HG03108 (cell line): ENCODE measurements around the gene PLSCR1.
"Not testable (repeated sequence)": the region's sequence is repeated elsewhere in the genome, so short reads cannot be mapped to it uniquely, and the experiment has no call there.

ENCODE experiments used
- ATAC-seq: cut with Tn5 transposase; IDR thresholded peaks from one replicate; pipeline ENCODE4 v1.9.1; 2021; ENCODE audit warnings: moderate library complexity; ENCODE audit not compliant: unreplicated experiment

Gene PLSCR1

DNA sequence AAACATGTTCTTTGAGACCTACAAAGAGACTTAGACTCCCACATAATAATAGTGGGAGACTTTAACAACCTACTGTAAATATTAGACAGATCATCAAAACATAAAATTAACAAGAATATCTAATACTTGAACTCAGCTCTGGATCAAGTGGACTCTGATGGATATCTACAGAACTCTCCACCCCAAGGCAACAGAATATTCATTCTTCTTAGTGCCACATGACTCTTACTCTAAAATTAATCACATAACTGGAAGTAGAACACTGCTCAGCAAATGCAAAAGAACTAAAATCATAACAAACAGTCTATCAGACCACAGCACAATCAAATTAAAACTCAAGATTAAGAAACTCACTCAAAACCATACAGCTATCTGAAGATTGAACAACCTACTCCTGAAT is 59.1 kb downstream of the PLSCR1 start:
- ATAC-seq = no peak

DNA sequence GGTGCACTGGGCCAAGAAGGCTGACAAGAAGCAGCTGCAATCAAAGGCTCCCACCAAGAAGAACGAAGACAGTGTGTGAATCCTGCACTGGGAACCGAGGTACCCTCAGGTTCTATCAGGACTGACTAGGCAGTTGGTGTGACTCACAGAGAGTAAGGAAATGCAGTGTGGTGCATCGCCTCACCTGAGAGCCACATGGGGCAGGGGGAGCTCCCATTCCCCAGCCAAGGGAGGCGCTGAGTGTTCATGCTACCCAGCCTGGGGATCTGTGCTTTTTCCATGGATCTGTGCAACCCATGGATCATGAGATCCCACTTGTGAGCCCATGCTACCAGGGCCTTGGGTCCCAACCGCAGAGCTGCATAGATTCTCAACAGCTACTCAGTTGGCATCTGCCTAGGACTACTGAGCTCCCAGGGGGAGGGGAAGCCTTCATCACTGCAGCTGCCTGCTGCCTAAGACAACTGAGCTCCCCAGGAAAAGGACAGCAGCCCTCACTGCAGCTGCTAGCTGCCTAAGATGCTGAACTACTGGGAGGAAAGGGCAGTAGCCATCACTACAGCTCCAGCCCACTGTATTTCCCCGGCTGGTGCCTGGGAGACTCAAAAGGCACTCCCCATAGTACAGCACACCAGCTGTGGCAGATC is 68.2 kb downstream of the PLSCR1 start:
- no peak for ATAC-seq

DNA sequence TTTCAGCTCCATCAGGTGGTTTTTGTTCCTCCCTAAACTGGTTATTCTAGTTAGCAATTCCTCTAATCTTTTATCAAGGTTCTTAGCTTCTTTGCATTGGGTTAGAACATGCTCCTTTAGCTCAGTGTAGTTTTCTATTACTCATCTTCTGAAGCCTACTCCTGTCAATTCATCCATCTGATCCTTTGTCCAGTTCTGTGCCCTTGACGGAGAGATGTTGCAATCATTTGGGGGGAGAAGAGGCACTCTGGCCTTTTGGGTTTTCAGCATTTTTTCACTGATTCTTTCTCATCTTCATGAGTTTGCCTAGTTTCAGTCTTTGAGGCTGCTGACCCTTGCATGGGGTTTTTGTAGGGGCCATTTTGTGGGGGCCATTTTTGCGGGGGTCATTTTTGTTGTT is 69.4 kb downstream of the PLSCR1 start:
- not testable (repeated sequence) for ATAC-seq

DNA sequence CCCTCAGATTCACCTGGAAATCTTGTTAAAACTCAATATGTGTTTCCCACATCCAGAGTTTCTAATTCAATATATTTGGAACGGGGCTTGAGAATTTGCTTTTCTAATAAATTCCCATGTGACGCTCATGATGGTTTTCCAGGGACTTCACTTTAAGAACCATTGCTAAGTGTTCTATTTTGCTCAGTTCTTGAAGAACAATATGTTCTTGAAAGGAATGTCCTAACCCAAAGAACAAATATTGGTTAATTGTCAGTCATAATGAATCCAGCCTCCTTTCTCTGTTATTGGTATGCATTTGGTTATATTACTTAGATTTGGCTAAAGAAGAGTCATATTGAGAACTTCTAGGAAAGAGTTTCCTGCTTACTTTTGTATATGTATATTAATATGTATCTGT is 70.7 kb downstream of the PLSCR1 start:
- ATAC-seq = no peak

DNA sequence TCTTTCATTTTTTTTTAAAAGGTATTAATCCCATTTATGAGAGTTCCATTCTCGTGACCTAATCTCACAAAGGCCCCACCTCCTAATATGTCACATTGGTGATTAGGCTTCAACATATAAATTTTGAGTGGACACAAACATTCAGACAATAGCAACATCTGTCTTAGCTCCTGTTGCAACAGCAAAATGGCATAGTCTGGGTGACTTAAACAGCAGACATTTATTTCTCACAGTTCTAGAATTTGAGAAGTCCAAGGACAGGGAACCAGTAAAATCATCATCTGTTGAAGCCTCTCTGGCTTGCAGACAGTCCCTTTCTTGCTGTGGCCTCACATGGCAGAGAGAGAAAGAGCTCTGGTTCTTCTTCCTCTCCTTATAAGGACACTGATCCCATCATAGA is 71.8 kb downstream of the PLSCR1 start:
- ATAC-seq = no peak

DNA sequence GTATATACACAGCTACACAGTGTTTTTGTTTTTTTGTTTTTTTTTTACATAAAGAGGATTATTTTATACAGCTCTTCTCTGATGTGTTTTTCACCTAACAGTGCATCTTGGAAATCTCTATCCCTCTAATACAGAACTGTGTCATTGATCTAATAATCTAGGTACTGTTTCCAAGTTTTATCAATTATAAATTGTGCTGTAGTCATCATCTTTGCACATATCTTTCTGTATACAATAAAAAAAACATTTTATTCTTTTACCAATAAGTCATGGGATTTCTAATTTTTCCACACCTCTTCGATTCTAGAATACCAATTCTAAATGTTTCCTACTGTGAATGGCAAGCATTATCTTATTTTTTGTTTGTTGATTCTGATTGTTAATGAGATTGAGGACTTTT is 73.4 kb downstream of the PLSCR1 start:
- ATAC-seq = no peak

DNA sequence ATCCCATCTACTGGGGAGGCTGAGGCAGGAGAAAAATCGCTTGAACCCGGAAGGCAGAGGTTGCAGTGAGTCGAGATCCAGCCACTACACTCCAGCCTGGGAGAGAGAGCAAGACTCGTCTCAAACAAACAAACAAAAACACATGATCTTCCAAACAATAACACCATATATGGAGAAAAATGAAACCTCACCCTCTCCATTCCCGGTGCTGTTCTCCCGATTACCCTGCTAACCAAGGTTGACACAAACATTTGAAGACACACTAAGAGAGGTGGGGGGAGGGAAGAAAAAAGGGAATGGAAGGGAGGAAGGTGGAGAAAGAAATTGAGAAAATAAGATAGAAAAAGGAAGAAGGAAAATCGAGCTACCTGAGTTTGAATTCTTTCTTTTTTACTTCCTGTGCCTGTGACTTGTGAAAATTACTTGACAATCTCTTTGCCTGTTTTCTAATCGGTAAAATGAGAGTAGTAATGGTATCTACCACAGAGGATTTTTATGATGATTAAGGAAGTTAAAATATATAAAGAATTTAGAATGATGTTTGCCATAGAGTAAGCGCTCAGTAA is 73.9 kb downstream of the PLSCR1 start:
- no peak for ATAC-seq

DNA sequence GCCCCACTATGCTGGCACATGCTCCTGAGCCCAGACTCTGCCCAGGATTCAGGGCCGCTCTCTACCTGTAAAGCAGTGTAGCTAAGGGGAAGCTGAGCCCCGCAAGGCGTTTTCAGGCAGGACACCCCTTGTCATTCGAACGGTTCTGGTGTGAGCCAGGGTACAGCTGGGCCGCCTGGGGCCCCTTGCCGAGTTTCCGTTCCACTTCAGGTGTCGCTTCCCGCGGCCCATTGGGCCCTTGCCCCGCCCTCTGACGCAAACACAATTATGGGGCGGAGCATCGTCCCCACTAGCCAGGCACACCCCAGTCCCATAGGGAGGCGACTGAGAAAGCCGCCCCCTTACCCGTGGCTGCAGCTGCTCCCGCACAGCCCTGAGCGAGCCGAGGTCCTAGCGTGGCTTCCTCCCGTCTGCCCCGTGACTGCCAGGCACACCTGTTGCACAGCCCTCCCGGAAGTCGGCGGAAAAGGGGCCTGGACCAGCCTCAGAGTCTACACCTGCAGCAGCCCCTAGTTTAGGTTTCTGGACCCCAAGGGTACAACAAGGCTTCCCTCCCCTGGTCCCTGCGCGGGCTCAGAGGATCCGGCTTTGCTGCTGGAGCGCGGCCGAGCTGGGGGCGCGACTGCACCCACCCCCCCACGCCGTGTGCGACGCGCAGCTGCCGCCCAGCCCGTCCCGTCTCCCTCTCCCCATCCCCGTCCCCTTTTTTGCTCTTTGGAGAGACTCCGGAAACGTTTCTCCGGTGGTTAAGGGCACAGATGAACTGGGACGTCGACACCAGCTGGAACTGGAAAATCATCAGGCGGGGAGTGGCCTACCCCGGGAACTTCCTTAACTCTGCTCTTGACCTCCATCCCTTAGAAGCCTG is 75.0 kb downstream of the PLSCR1 start, which contains the start of gene PLSCR2:
TSS of gene PLSCR2 (minus strand) at position 412 of the 868 bp plus-strand sequence. CDS start 9,657 bp downstream, outside the sequence.
- ATAC-seq = peak; percentile 97

DNA sequence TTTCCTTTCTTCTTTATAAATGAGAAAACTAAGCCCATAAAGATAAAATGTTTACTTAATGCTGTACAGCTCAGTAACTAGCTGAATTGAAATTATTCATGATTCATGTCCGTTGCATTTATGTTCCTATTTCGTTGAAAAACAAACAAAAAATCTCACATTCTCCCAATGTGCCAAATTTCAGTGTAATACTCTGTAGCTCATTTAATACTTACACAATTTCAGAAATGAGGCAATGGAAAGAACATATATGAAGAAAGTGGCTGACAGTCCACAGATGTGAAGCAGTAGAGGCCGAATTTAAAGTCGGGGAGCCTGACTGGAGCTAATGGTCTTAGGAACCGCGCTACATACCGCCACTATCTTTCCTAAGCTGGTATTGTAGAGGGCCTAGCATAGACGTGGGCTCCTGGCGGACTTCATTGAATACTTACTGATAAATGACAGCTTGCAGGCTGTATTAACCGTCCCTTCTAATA is 75.7 kb downstream of the PLSCR1 start:
- ATAC-seq = no peak

DNA sequence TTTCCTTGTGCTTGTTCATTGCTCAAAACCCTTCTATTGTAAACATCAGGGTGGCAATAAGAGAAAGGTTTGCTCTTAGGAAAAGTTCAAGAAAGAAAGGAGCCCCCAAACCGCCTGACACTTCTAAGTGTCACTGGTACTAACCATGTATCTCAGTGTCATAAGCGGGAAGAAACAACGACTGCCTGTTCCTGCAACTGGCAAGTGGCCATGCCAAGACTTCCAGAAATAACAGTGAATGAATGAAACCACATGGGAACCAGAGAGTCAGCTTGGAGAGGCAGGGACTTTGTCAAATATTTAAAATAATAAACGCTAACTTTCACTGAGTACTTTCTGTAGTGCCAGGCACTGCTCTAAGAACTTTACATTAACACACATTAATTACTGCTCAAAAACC is 76.2 kb downstream of the PLSCR1 start:
- no peak for ATAC-seq

DNA sequence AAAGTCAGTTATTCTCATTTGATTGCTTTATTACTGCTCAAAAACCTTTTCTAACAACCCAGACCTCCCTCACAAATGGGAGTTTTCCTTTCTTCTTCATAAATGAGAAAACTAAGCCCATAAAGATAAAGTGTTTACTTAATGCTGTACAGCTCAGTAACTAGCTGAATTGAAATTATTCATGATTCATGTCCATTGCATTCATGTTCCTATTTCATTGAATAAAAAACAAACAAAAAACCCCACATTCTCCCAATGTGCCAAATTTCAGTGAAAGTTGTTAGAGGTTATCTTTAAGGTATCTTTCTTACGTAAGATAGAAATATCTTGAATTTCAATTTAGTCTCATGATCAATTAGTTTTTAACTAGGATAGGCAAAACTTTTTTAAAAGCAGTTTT is 77.8 kb downstream of the PLSCR1 start:
- ATAC-seq = no peak

DNA sequence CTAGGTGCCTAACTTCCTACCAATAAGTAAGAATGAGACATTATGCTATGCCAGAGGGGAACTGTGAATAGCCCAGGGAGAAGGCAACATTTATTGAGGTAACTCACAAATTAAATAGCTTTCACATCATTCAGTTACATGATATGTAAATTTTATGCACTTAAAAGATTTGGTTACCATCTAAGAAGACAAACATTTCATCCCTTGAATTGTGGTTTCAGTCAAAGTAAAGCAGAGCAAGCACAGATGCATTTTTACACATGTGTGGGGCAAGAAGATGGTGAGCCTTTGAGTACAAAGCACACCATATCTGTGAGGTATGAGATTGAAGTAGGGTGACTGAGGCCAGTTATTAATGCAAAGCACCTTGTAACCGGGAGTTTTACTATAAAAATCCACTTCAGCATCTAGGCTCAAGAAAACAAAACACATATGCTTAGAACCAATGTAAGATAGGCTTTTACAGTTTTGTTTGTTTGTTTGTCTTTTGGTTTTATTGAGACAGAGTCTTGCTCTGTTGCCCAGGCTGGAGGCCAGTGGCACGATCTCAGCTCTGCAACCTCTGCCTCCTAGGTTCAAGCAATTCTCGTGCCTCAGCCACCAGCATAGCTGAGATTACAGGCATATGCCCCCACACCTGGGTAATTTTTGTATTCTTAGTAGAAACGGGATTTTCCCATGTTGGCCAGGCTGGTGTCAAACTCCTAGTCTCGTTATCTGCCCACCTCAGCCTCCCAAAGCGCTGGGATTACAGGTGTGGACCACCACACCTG is 78.5 kb downstream of the PLSCR1 start:
- ATAC-seq = no peak
